Measurements from ENCODE around the gene MCAM. TPM values are rescaled to one million over a fixed set of nuclear protein-coding genes. Genes with fewer than 3 reads are reported as not detected.
A peak's percentile ranks its signal among the peaks of the same experiment; 100 is the strongest.

Gene MCAM
- total RNA-seq, 4 donors from 2014 or later: 612 to 1,198 (median 830) TPM

GRCh38 chr11:119290894-119291497, 25.9 kb downstream of the MCAM start:
- H3K27ac ChIP-seq: no peak overlapping the region
- H3K4me3 ChIP-seq: no peak overlapping the region
- H3K4me1 ChIP-seq: no peaks in the 10 kb centered on the region
- no peak for DNase-seq (ENCODE audit: low spot score in 2 of 2)
- H3K27me3 ChIP-seq: no peaks in the 10 kb centered on the region
- H3K9me3 ChIP-seq: peaks cover 0 to 11% (median 2%) of the 10 kb centered on the region in 4 donors
- 97% methylated on average over 10 of the region's 10 CpGs for WGBS, 2 donors
- peaks cover 0 to 66% (median 9%) of the 10 kb centered on the region in 3 donors for H3K36me3 ChIP-seq
- no peak for TF ChIP-seq POLR2A (IDR thresholded peaks at IDR 0.05)
- no peak for TF ChIP-seq EP300 (IDR thresholded peaks at IDR 0.05)
- TF ChIP-seq CTCF (IDR thresholded peaks at IDR 0.05): no peak

GRCh38 chr11:119288219-119288618, 28.7 kb downstream of the MCAM start:
- 92 to 95% methylated on average over 3 of the region's 3 CpGs for WGBS, 2 donors
- H3K4me3 ChIP-seq: no peak overlapping the region
- H3K27ac ChIP-seq: no peak overlapping the region
- H3K36me3 ChIP-seq: peaks cover 0 to 73% (median 19%) of the 10 kb centered on the region in 3 donors
- peaks cover 0 to 8% (median 0%) of the 10 kb centered on the region in 4 donors for H3K4me1 ChIP-seq
- H3K27me3 ChIP-seq: no peaks in the 10 kb centered on the region
- DNase-seq (ENCODE audit: low spot score in 2 of 2): no peak
- peaks cover 0 to 11% (median 2%) of the 10 kb centered on the region in 4 donors for H3K9me3 ChIP-seq
- no peak for TF ChIP-seq CTCF (IDR thresholded peaks at IDR 0.05)
- TF ChIP-seq EP300 (IDR thresholded peaks at IDR 0.05): no peak
- no peak for TF ChIP-seq POLR2A (IDR thresholded peaks at IDR 0.05)

GRCh38 chr11:119285431-119285830, 31.5 kb downstream of the MCAM start:
- H3K36me3 ChIP-seq: peaks cover 0 to 54% (median 9%) of the 10 kb centered on the region in 3 donors
- no peaks in the 10 kb centered on the region for H3K27me3 ChIP-seq
- TF ChIP-seq EP300 (IDR thresholded peaks at IDR 0.05) (no peak), POLR2A (IDR thresholded peaks at IDR 0.05) (no peak), CTCF (IDR thresholded peaks at IDR 0.05) (no peak)
- no peak for DNase-seq (ENCODE audit: low spot score in 2 of 2)
- H3K9me3 ChIP-seq: no peaks in the 10 kb centered on the region
- peak overlapping the region in 1 of 4 donors; percentile 36 for H3K27ac ChIP-seq
- H3K4me1 ChIP-seq: peaks cover 0 to 8% (median 0%) of the 10 kb centered on the region in 4 donors
- no peak overlapping the region for H3K4me3 ChIP-seq
- 91 to 95% methylated on average over 9 of the region's 9 CpGs for WGBS, 2 donors

GRCh38 chr11:119284344-119285157, 32.4 kb downstream of the MCAM start:
- peaks cover 0 to 48% (median 9%) of the 10 kb centered on the region in 3 donors for H3K36me3 ChIP-seq
- H3K27ac ChIP-seq: peak overlapping the region in 1 of 4 donors; percentile 36
- TF ChIP-seq POLR2A (IDR thresholded peaks at IDR 0.05) (no peak), CTCF (IDR thresholded peaks at IDR 0.05) (peak; percentile 15 to 42 (median 35)), EP300 (IDR thresholded peaks at IDR 0.05) (no peak)
- peaks cover 0 to 8% (median 0%) of the 10 kb centered on the region in 4 donors for H3K4me1 ChIP-seq
- no peaks in the 10 kb centered on the region for H3K27me3 ChIP-seq
- WGBS, 2 donors: 56 to 59% methylated on average over 9 of the region's 9 CpGs
- no peak overlapping the region for H3K4me3 ChIP-seq
- no peak for DNase-seq (ENCODE audit: low spot score in 2 of 2)
- H3K9me3 ChIP-seq: no peaks in the 10 kb centered on the region

- Histone ChIP-seq H3K36me3 (peaks cover 0 to 52% (median 19%) of the 10 kb centered on the region in 3 donors), H3K4me3 (no peak overlapping the region), H3K9me3 (no peaks in the 10 kb centered on the region), H3K27me3 (no peaks in the 10 kb centered on the region), H3K4me1 (peaks cover 0 to 8% (median 0%) of the 10 kb centered on the region in 4 donors), H3K27ac (no peak overlapping the region)
- no peak for DNase-seq (ENCODE audit: low spot score in 2 of 2)
- WGBS, 2 donors: 82 to 95% methylated on average over 7 of the region's 7 CpGs
- TF ChIP-seq POLR2A (IDR thresholded peaks at IDR 0.05) (no peak), CTCF (IDR thresholded peaks at IDR 0.05) (no peak), EP300 (IDR thresholded peaks at IDR 0.05) (no peak)
Observed at GRCh38 chr11:119282495-119282894, 34.4 kb downstream of the MCAM start.

All from tibial nerve (tissue), 4 donors.